Embryonic facial prominence (tissue), 1 donor: ENCODE measurements around the gene EIF2B1.
A peak's percentile ranks its signal among the peaks of the same experiment; 100 is the strongest.

Experiments
- DNase-seq: peaks from one replicate; pipeline ENCODE4 v3.0.0-alpha.2; 2016; ENCODE audit errors: extremely low spot score

EIF2B1 gene

GRCh38 chr12:123633379-123634141 is at the start of gene EIF2B1, which contains the start of gene GTF2H3:
TSS of gene EIF2B1 (minus strand) at chr12:123633686. CDS start at chr12:123633557, 129 bp downstream.
TSS of gene GTF2H3 (plus strand) at chr12:123633829. CDS start at chr12:123633860, 31 bp downstream.
- peak; percentile 95 for DNase-seq

- no peak for DNase-seq
Observed at GRCh38 chr12:123681605-123682004, 48.1 kb upstream of the EIF2B1 start.

- DNase-seq, result no peak
Observed at GRCh38 chr12:123678981-123679380, 45.5 kb upstream of the EIF2B1 start.

GRCh38 chr12:123676616-123677320 is 43.3 kb upstream of the EIF2B1 start:
- DNase-seq, result no peak

GRCh38 chr12:123675436-123675835 is 42.0 kb upstream of the EIF2B1 start:
- DNase-seq, result no peak

GRCh38 chr12:123671876-123672275 is 38.4 kb upstream of the EIF2B1 start:
- DNase-seq, result no peak

GRCh38 chr12:123670882-123671728 is 37.6 kb upstream of the EIF2B1 start, which contains the start of gene TCTN2:
TSS of gene TCTN2 (plus strand) at chr12:123671113. CDS start at chr12:123671241, 128 bp downstream.
- peak; percentile 83 for DNase-seq

- DNase-seq, result no peak
Observed at GRCh38 chr12:123667771-123668170, 34.3 kb upstream of the EIF2B1 start.

GRCh38 chr12:123659996-123660727 is 26.7 kb upstream of the EIF2B1 start:
- no peak for DNase-seq

- no peak for DNase-seq
Observed at GRCh38 chr12:123657211-123657610, 23.7 kb upstream of the EIF2B1 start.

GRCh38 chr12:123656392-123656791 is 22.9 kb upstream of the EIF2B1 start:
- no peak for DNase-seq

- no peak for DNase-seq
Observed at GRCh38 chr12:123655420-123655819, 21.9 kb upstream of the EIF2B1 start.

- no peak for DNase-seq
Observed at GRCh38 chr12:123654129-123654701, 20.7 kb upstream of the EIF2B1 start.

- DNase-seq, result no peak
Observed at GRCh38 chr12:123648401-123648800, 14.9 kb upstream of the EIF2B1 start.

GRCh38 chr12:123645878-123646277 is 12.4 kb upstream of the EIF2B1 start:
- no peak for DNase-seq

GRCh38 chr12:123645380-123645779 is 11.9 kb upstream of the EIF2B1 start:
- no peak for DNase-seq

- no peak for DNase-seq
Observed at GRCh38 chr12:123643911-123644310, 10.4 kb upstream of the EIF2B1 start.

GRCh38 chr12:123634142-123634561 is 666 bp upstream of the EIF2B1 start:
- DNase-seq, result no peak

GRCh38 chr12:123621619-123622530 is 11.6 kb downstream of the EIF2B1 start:
- DNase-seq, result no peak

- no peak for DNase-seq
Observed at GRCh38 chr12:123621101-123621500, 12.4 kb downstream of the EIF2B1 start.
